Pancreas (tissue), 10 donors: ENCODE results near the gene LCORL. TPM values are rescaled to one million over a fixed set of nuclear protein-coding genes. Genes with fewer than 3 reads are reported as not detected.

Source experiments
- ATAC-seq, 4 donors: fragments of 200-7000 bp; cut with Tn5 transposase; one replicate each; pipeline versions ENCODE4 v1.8.0 to v1.9.1; 2020; ENCODE audit warnings: mild to moderate bottlenecking in 4 of 4, moderate library complexity in 4 of 4
- DNase-seq, 6 donors: peaks; one replicate each; pipeline ENCODE4 v3.0.0-alpha.2; 2020
- FAIRE-seq: peaks from 2 replicates; lab custom pipeline; 2012; peaks lifted over from hg19 to GRCh38; lab: Jason Lieb, UNC
- H3K27ac ChIP-seq, 4 donors: fragments of 200-600 bp; sonication (generic); 1 replicate in 3 of 4; 2 replicates in 1 of 4; pipeline versions ENCODE4 v1.5.0 to v1.8.0; 2020
- H3K27me3 ChIP-seq, 4 donors: fragments of 200-600 bp; one replicate each; pipeline ENCODE4 v1.8.0; 2021
- H3K36me3 ChIP-seq, 3 donors: fragments of 200-600 bp; sonication (generic) in 1 of 3; one replicate each; pipeline versions ENCODE4 v1.5.0 to v1.8.0; 2020 to 2021
- H3K4me1 ChIP-seq, 3 donors: fragments of 200-600 bp; one replicate each; pipeline ENCODE4 v1.8.0; 2021
- H3K4me3 ChIP-seq, 4 donors: fragments of 200-600 bp; sonication (generic) in 2 of 4; one replicate each; pipeline versions ENCODE4 v1.5.0 to v1.8.0; 2020 to 2021
- H3K9me3 ChIP-seq, 4 donors: fragments of 200-600 bp; one replicate each; pipeline ENCODE4 v1.8.0; 2021
- WGBS, 2 donors: extraction: QIAGEN DNeasy Blood & Tissue Kit; methylation state at CpG; one replicate each; pipeline ENCODE4 v1.1.7; 2013; 5-methylcytosine and 5-hydroxymethylcytosine counted together
- intact Hi-C, 3 donors: fragments of 100-400 bp; cut with DNase I; formaldehyde crosslinking; loops; one replicate each; pipeline versions ENCODE4 v1.11.1 to v1.14.2; 2022
- polyA plus RNA-seq, 2 donors: library from polyadenylated mRNA; stranded (reverse); fragments of 200-250 nt; gene quantifications; one replicate each; pipeline ENCODE4 v1.2.3, GENCODE V29; 2013
- total RNA-seq, 6 donors: library from RNA; stranded (reverse); fragmentation: NEBNext Ultra II Directional in 4 of 6; extraction: Animal tissue kit (Norgen Biotek cat#: 25700) in 4 of 6; gene quantifications; one replicate each; pipeline versions ENCODE4 v1.2.1 to v1.2.4, GENCODE V29; 2021 to 2023
- TF ChIP-seq, protein P1 (sequence below), 4 donors: fragments of 200-600 bp; sonication (generic) in 3 of 4; IDR thresholded peaks; one replicate each; pipeline versions ENCODE4 v1.5.0 to v1.8.0; 2021; ENCODE audit warnings: antibody characterized with exemption in 4 of 4
- donor health status: healthy with polysubstance abuse.
- donor health status: DM: no; HTN: no; CAD: no; lungs with moderate emphysema.
- donor health status: DM: no; HTN: no; CAD: no.
- donor health status: control.
- donor health status: control.
- donor health status: Bipolar disorder and iron deficiency.
- donor health status: DM: yes; HTN: yes; CAD: no.
- donor health status: DM: no; HTN: no; CAD: no.
- donor health status: DM: no; HTN: no; CAD: no.
- donor health status: DM: yes; HTN: yes; CAD: no.

Gene LCORL
- total and polyA plus RNA-seq, 8 donors, result 1.7 to 11.8 (median 5.3) TPM

DNA sequence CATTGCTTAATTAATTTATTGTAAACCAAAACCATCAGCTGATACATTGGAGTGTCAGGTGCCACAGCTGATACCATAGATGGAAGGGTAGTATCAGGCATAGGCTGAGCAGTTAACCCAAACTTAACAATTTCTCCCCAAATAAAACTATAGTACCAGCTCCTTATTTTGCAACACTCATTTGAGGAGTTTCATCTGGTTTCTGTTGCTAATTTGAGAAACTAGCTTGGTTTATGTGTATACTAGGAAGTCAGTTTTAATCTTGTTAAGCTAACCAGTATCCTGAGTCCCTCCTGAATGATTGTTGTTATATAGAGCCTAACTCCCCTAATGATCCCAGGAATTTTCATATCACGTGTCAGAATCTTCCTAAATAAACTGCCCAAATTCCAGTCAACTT is 223.7 kb downstream of the LCORL start:
- Histone ChIP-seq H3K27me3 (no peaks in the 10 kb centered on the region), H3K4me1 (no peaks in the 10 kb centered on the region), H3K4me3 (no peak overlapping the region), H3K9me3 (no peaks in the 10 kb centered on the region), H3K27ac (no peak overlapping the region), H3K36me3 (peaks cover 0 to 8% (median 0%) of the 10 kb centered on the region in 3 donors)
- WGBS, 2 donors, result 92 to 100% methylated on average over 1 of the region's 1 CpG
- ATAC-seq, result no peak
- no peak for FAIRE-seq
- intact Hi-C loops, result no loop called here
- DNase-seq, result no peak
- TF ChIP-seq, protein P1, sequence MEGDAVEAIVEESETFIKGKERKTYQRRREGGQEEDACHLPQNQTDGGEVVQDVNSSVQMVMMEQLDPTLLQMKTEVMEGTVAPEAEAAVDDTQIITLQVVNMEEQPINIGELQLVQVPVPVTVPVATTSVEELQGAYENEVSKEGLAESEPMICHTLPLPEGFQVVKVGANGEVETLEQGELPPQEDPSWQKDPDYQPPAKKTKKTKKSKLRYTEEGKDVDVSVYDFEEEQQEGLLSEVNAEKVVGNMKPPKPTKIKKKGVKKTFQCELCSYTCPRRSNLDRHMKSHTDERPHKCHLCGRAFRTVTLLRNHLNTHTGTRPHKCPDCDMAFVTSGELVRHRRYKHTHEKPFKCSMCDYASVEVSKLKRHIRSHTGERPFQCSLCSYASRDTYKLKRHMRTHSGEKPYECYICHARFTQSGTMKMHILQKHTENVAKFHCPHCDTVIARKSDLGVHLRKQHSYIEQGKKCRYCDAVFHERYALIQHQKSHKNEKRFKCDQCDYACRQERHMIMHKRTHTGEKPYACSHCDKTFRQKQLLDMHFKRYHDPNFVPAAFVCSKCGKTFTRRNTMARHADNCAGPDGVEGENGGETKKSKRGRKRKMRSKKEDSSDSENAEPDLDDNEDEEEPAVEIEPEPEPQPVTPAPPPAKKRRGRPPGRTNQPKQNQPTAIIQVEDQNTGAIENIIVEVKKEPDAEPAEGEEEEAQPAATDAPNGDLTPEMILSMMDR (IDR thresholded peaks at IDR 0.05), result no peak

DNA sequence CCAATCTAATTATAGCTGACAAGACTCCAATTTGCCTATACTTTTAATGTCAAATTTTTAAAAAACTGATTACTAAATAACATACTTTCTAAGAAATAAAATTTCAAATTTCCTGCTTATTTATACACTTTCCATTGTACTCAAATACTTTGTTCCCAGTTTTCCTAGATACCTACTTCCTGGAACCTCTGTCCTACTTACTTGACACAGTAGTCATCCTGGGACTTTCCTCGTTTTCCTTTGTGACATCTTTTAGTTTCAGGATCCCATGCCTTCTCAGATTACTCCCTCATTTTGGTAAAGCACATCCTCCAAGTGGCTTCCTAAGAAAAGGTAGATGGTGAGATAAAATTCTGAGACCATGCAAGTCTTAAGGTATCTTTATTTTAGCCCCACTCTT is 226.8 kb downstream of the LCORL start:
- Histone ChIP-seq H3K36me3 (peaks cover 0 to 4% (median 0%) of the 10 kb centered on the region in 3 donors), H3K4me3 (no peak overlapping the region), H3K9me3 (no peaks in the 10 kb centered on the region), H3K27me3 (no peaks in the 10 kb centered on the region), H3K27ac (no peak overlapping the region), H3K4me1 (no peaks in the 10 kb centered on the region)
- DNase-seq (no peak), ATAC-seq (no peak), FAIRE-seq (no peak)
- WGBS, 2 donors, result 76 to 86% methylated on average over 1 of the region's 1 CpG
- intact Hi-C loops, result no loop called here
- TF ChIP-seq, protein P1 (IDR thresholded peaks at IDR 0.05), result no peak

Other genes with a start within 250 kb of the LCORL start
- not detected for gene FAM184B, start 240.1 kb downstream of the LCORL start, total RNA-seq
- gene FAM184B, start 240.1 kb downstream of the LCORL start, polyA plus RNA-seq, result under 1 TPM; 0.04 to 0.07 TPM
- gene DCAF16, start 211.0 kb downstream of the LCORL start, total RNA-seq, result 10 to 100 TPM; 12.4 to 23.5 (median 14.4) TPM
- 10 to 100 TPM in 1 of 2 donors, 1 to 10 TPM in 1; 6.4 to 13.8 TPM for gene DCAF16, start 211.0 kb downstream of the LCORL start, polyA plus RNA-seq
- gene NCAPG, start 210.8 kb downstream of the LCORL start, total RNA-seq, result 1 to 10 TPM in 1 of 6 donors, under 1 TPM in 4, not detected in 1; 0.23 to 1.3 (median 0.54) TPM
- gene NCAPG, start 210.8 kb downstream of the LCORL start, polyA plus RNA-seq, result under 1 TPM; 0.09 to 0.30 TPM